A549 (cell line): ENCODE data around the gene EDN1.

Experiments used
- EHF ChIP-seq: fragments of 250-450 bp; sonication (Bioruptor Pico); IDR thresholded peaks from 2 replicates; pipeline ENCODE4 v1.5.0; 2020; ENCODE audit warnings: mild to moderate bottlenecking
- EHMT2 ChIP-seq: fragments of 200-600 bp; sonication (generic); IDR thresholded peaks from 2 replicates; pipeline ENCODE4 v1.6.1; 2016; ENCODE audit warnings: antibody characterized with exemption, low read depth, mild to moderate bottlenecking, moderate library complexity
- HDAC2 ChIP-seq: fragments of 200-600 bp; sonication (generic); IDR thresholded peaks from 2 replicates; pipeline ENCODE4 v1.6.1; 2016
- JUN ChIP-seq, 2 experiments: fragments of >200 bp; sonication (Bioruptor Twin); formaldehyde crosslinking; IDR thresholded peaks; 2 replicates in 1 of 2; 3 replicates in 1 of 2; pipeline ENCODE4 v1.6.1; 2016 to 2017
- NR3C1 ChIP-seq: fragments of >200 bp; sonication (Bioruptor Twin); formaldehyde crosslinking; IDR thresholded peaks from 3 replicates; pipeline ENCODE4 v1.6.1; 2017
- RAD21 ChIP-seq, 2 experiments: fragments of >200 bp in 1 of 2; sonication (Bioruptor Twin) in 1 of 2; formaldehyde crosslinking in 1 of 2; IDR thresholded peaks in 1 of 2; conservative IDR thresholded peaks in 1 of 2; 2 replicates in 1 of 2; 3 replicates in 1 of 2; pipeline ENCODE4 v1.6.1; 2012 to 2018; ENCODE audit warnings: inconsistent platforms in 1 of 2
- SMC3 ChIP-seq: fragments of >200 bp; sonication (Bioruptor Twin); formaldehyde crosslinking; IDR thresholded peaks from 3 replicates; pipeline ENCODE4 v1.6.1; 2018; ENCODE audit warnings: inconsistent platforms
- TF ChIP-seq, protein P1 (sequence below): fragments of >200 bp; sonication (Bioruptor Twin); formaldehyde crosslinking; IDR thresholded peaks from 3 replicates; pipeline ENCODE4 v1.5.1; 2016
- TF ChIP-seq, protein P2 (sequence below): IDR thresholded peaks from 2 replicates; pipeline ENCODE4 v1.6.1; 2012

DNA sequence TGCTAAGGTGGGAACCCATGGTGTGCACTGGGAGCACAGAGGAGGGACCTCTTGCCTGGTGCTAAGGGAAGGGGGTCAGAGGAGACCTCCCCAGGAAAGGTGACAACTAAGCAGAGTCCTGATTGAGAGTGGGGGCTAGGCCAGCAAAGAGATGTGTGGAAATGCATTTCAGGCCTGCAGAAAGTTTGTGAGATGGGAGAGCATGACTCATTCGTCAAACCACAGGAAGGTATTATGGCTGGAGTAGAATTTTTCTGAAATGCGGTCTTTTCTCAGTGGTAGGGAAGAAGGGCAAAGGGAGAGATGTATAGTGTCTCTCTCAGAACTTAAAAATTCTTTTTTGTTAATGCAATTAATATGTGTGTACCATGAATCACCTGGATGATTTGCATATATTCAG lies 23.6 kb upstream of the EDN1 start:
- TF ChIP-seq, protein P1, sequence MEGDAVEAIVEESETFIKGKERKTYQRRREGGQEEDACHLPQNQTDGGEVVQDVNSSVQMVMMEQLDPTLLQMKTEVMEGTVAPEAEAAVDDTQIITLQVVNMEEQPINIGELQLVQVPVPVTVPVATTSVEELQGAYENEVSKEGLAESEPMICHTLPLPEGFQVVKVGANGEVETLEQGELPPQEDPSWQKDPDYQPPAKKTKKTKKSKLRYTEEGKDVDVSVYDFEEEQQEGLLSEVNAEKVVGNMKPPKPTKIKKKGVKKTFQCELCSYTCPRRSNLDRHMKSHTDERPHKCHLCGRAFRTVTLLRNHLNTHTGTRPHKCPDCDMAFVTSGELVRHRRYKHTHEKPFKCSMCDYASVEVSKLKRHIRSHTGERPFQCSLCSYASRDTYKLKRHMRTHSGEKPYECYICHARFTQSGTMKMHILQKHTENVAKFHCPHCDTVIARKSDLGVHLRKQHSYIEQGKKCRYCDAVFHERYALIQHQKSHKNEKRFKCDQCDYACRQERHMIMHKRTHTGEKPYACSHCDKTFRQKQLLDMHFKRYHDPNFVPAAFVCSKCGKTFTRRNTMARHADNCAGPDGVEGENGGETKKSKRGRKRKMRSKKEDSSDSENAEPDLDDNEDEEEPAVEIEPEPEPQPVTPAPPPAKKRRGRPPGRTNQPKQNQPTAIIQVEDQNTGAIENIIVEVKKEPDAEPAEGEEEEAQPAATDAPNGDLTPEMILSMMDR = no peak
- TF ChIP-seq EHMT2 (no peak), SMC3 (no peak), JUN (IDR thresholded peaks at IDR 0.05) (no peak), NR3C1 (no peak), HDAC2 (no peak), EHF (CRISPR knock-in tag) (no peak), RAD21 (conservative IDR thresholded peaks at IDR 0.05 in 1 of 2, IDR thresholded peaks at IDR 0.05 in 1 of 2) (no peak)
- TF ChIP-seq, protein P2, sequence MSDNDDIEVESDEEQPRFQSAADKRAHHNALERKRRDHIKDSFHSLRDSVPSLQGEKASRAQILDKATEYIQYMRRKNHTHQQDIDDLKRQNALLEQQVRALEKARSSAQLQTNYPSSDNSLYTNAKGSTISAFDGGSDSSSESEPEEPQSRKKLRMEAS = no peak
